H1 (cell line): ENCODE results near the gene INHA. TPM values are rescaled to one million over a fixed set of nuclear protein-coding genes. Genes with fewer than 3 reads are reported as not detected.

Source experiments
- CTCF ChIA-PET: fragments of 300-600 bp; sonication (Branson Sonifier 250); formaldehyde crosslinking; loops from one replicate; lab custom pipeline; 2021; ENCODE audit not compliant: partially characterized antibody; lab: Charles Lee
- POLR2A ChIA-PET: fragments of 300-600 bp; sonication (Branson Sonifier 250); formaldehyde crosslinking; loops from one replicate; lab custom pipeline; 2021; ENCODE audit warnings: inconsistent platforms; ENCODE audit not compliant: partially characterized antibody; lab: Charles Lee
- DNase-seq, 2 experiments: peaks; one replicate each; pipeline versions ENCODE4 v3.0.0 to v3.0.0-alpha.2; 2010 to 2022; ENCODE audit warnings: low spot score in 2 of 2, low read depth in 1 of 2, mixed read lengths in 1 of 2
- FAIRE-seq: peaks from 2 replicates; lab custom pipeline; 2011; peaks lifted over from hg19 to GRCh38; lab: Jason Lieb, UNC
- H2AFZ ChIP-seq: 2 replicates; pipeline ENCODE4 v1.8.1; 2012; ENCODE audit warnings: low read length, inconsistent platforms
- H2AK5ac ChIP-seq: 2 replicates; pipeline ENCODE4 v1.6.1; 2013; ENCODE audit warnings: low read depth, low read length
- H2BK120ac ChIP-seq: replicated peaks from 2 replicates; pipeline ENCODE3; 2013; ENCODE audit warnings: low read depth, low read length, inconsistent platforms
- H2BK12ac ChIP-seq: 2 replicates; pipeline ENCODE4 v1.6.1; 2013; ENCODE audit warnings: low read depth, low read length
- H2BK15ac ChIP-seq: 2 replicates; pipeline ENCODE4 v1.6.1; 2013; ENCODE audit warnings: low read length
- H2BK20ac ChIP-seq: 2 replicates; pipeline ENCODE4 v1.6.1; 2013; ENCODE audit warnings: low read length
- H2BK5ac ChIP-seq: 2 replicates; pipeline ENCODE4 v1.6.1; 2013; ENCODE audit warnings: low read depth, low read length
- H3K14ac ChIP-seq: 2 replicates; pipeline ENCODE4 v1.6.1; 2013; ENCODE audit warnings: inconsistent platforms; ENCODE audit not compliant: insufficient read length
- H3K18ac ChIP-seq: 2 replicates; pipeline ENCODE4 v1.6.1; 2013; ENCODE audit warnings: low read length; ENCODE audit errors: extremely low read depth
- H3K23ac ChIP-seq: 2 replicates; pipeline ENCODE4 v1.6.1; 2013; ENCODE audit warnings: inconsistent platforms; ENCODE audit not compliant: insufficient read length
- H3K23me2 ChIP-seq: 2 replicates; pipeline ENCODE4 v1.6.1; 2013; ENCODE audit warnings: low read depth, low read length
- H3K27ac ChIP-seq: 2 replicates; pipeline ENCODE4 v1.6.1; 2011; ENCODE audit warnings: low read depth, low read length, inconsistent platforms
- H3K27me3 ChIP-seq, 4 experiments: replicated peaks in 1 of 4; 1 replicate in 1 of 4; 2 replicates in 3 of 4; pipeline versions ENCODE4 v1.6.1 to v1.8.1; 2011 to 2013; ENCODE audit warnings: low read length in 3 of 4, mild to moderate bottlenecking in 3 of 4, inconsistent platforms in 2 of 4, mixed read lengths in 2 of 4, moderate library complexity in 1 of 4; ENCODE audit not compliant: control insufficient read depth in 3 of 4, insufficient read depth in 3 of 4; ENCODE audit errors: extremely low read depth in 1 of 4
- H3K36me3 ChIP-seq, 4 experiments: 2 replicates each; pipeline versions ENCODE4 v1.6.1 to v1.8.1; 2011 to 2013; ENCODE audit warnings: mild to moderate bottlenecking in 4 of 4, low read length in 3 of 4, moderate library complexity in 2 of 4, control low read depth in 1 of 4, inconsistent platforms in 1 of 4; ENCODE audit not compliant: insufficient read depth in 4 of 4, control insufficient read depth in 2 of 4
- H3K4ac ChIP-seq: replicated peaks from 2 replicates; pipeline ENCODE3; 2013; ENCODE audit warnings: low read length, low read depth, mixed read lengths, inconsistent platforms; ENCODE audit not compliant: insufficient read length
- H3K4me1 ChIP-seq, 4 experiments: replicated peaks in 1 of 4; 1 replicate in 1 of 4; 2 replicates in 3 of 4; pipeline versions ENCODE4 v1.6.1 to v1.8.1; 2011 to 2013; ENCODE audit warnings: low read length in 3 of 4, inconsistent platforms in 2 of 4, mixed read lengths in 1 of 4; ENCODE audit not compliant: insufficient read depth in 4 of 4, control insufficient read depth in 3 of 4
- H3K4me2 ChIP-seq, 2 experiments: 2 replicates each; pipeline versions ENCODE4 v1.6.1 to v1.8.1; 2011 to 2013; ENCODE audit warnings: low read depth in 2 of 2, low read length in 2 of 2, control low read depth in 1 of 2, inconsistent platforms in 1 of 2, mild to moderate bottlenecking in 1 of 2; ENCODE audit not compliant: insufficient read depth in 1 of 2
- H3K4me3 ChIP-seq, 4 experiments: fragments of 200-600, 300-600 bp in 1 of 4; sonication (generic), shearing (Covaris generic), sonication (Bioruptor Twin) in 1 of 4; 2 replicates each; pipeline versions ENCODE4 v1.5.1 to v1.8.1; 2011 to 2016; ENCODE audit warnings: low read length in 4 of 4, low read depth in 3 of 4, control low read depth in 2 of 4, inconsistent platforms in 2 of 4, mild to moderate bottlenecking in 2 of 4, mixed read lengths in 1 of 4, moderate library complexity in 1 of 4; ENCODE audit not compliant: insufficient read depth in 2 of 4; ENCODE audit errors: extremely low read depth in 1 of 4
- H3K56ac ChIP-seq: replicated peaks from 2 replicates; pipeline ENCODE3; 2013; ENCODE audit warnings: low read depth, mild to moderate bottlenecking, mixed read lengths, low read length, inconsistent platforms; ENCODE audit not compliant: insufficient read length
- H3K79me1 ChIP-seq: 2 replicates; pipeline ENCODE4 v1.6.1; 2013; ENCODE audit warnings: low read depth, low read length, control low read depth
- H3K79me2 ChIP-seq, 2 experiments: 2 replicates each; pipeline versions ENCODE4 v1.6.1 to v1.8.1; 2012 to 2013; ENCODE audit warnings: low read length in 2 of 2, mild to moderate bottlenecking in 2 of 2, inconsistent platforms in 1 of 2; ENCODE audit not compliant: insufficient read depth in 2 of 2, control insufficient read depth in 1 of 2
- H3K9ac ChIP-seq, 4 experiments: replicated peaks in 1 of 4; 1 replicate in 1 of 4; 2 replicates in 3 of 4; pipeline versions ENCODE4 v1.6.1 to v1.8.1; 2011 to 2013; ENCODE audit warnings: low read depth in 3 of 4, low read length in 3 of 4, control low read depth in 2 of 4, mild to moderate bottlenecking in 2 of 4, moderate library complexity in 2 of 4, inconsistent platforms in 1 of 4; ENCODE audit errors: extremely low read depth in 1 of 4
- H3K9me3 ChIP-seq, 2 experiments: 2 replicates each; pipeline versions ENCODE4 v1.6.1 to v1.8.1; 2012 to 2013; ENCODE audit warnings: mild to moderate bottlenecking in 2 of 2, moderate library complexity in 2 of 2, control low read depth in 1 of 2, inconsistent platforms in 1 of 2, low read depth in 1 of 2, low read length in 1 of 2, mixed read lengths in 1 of 2; ENCODE audit not compliant: insufficient read depth in 2 of 2
- H4K20me1 ChIP-seq, 2 experiments: replicated peaks in 1 of 2; 2 replicates each; pipeline versions ENCODE3 to v1.8.1; 2011 to 2013; ENCODE audit warnings: inconsistent platforms in 2 of 2, low read length in 2 of 2, mild to moderate bottlenecking in 1 of 2; ENCODE audit not compliant: insufficient read depth in 2 of 2, control insufficient read depth in 1 of 2
- H4K5ac ChIP-seq: 2 replicates; pipeline ENCODE4 v1.6.1; 2013; ENCODE audit warnings: low read length, low read depth, mixed read lengths, inconsistent platforms; ENCODE audit not compliant: insufficient read length
- H4K8ac ChIP-seq: 2 replicates; pipeline ENCODE4 v1.8.0; 2013; ENCODE audit warnings: mild to moderate bottlenecking, moderate library complexity, low read length, inconsistent platforms; ENCODE audit not compliant: insufficient read depth; ENCODE audit errors: extremely low read depth
- H4K91ac ChIP-seq: replicated peaks from 2 replicates; pipeline ENCODE3; 2013; ENCODE audit warnings: low read length, mixed read lengths, inconsistent platforms; ENCODE audit not compliant: insufficient read length
- BACH1 ChIP-seq: IDR thresholded peaks from 2 replicates; pipeline ENCODE4 v1.6.1; 2012; ENCODE audit warnings: low read length, improper control_type of control experiment
- CHD1 ChIP-seq: IDR thresholded peaks from 2 replicates; pipeline ENCODE4 v1.6.1; 2012; ENCODE audit warnings: low read depth, low read length, improper control_type of control experiment
- CHD2 ChIP-seq: IDR thresholded peaks from 2 replicates; pipeline ENCODE4 v1.6.1; 2012; ENCODE audit warnings: low read length, improper control_type of control experiment
- CTBP2 ChIP-seq: IDR thresholded peaks from 2 replicates; pipeline ENCODE4 v1.7.0; 2011; ENCODE audit warnings: borderline replicate concordance, mild to moderate bottlenecking, moderate library complexity, mixed read lengths, low read length; ENCODE audit not compliant: insufficient read depth, insufficient read length
- JUN ChIP-seq: IDR thresholded peaks from 2 replicates; pipeline ENCODE4 v1.6.1; 2011; ENCODE audit warnings: low read depth, mild to moderate bottlenecking, improper control_type of control experiment, low read length
- SP1 ChIP-seq: IDR thresholded peaks from 2 replicates; pipeline ENCODE4 v1.6.1; 2011; ENCODE audit warnings: low read depth, low read length
- SP2 ChIP-seq: IDR thresholded peaks from 2 replicates; pipeline ENCODE4 v1.6.1; 2012; ENCODE audit warnings: mild to moderate bottlenecking, low read length, inconsistent platforms
- SP4 ChIP-seq: IDR thresholded peaks from 2 replicates; pipeline ENCODE4 v1.6.1; 2012; ENCODE audit warnings: low read length, inconsistent platforms
- YY1 ChIP-seq: IDR thresholded peaks from 2 replicates; pipeline ENCODE4 v1.6.1; 2011; ENCODE audit warnings: low read depth, mild to moderate bottlenecking, low read length
- whole genome bisulfite sequencing, 2 experiments: shearing (Covaris generic) in 1 of 2; methylation state at CpG; one replicate each; pipeline versions ENCODE4 v1.1.6 to v1.1.7; 2013 to 2015; ENCODE audit warnings: low lambda C conversion rate in 2 of 2, mixed read lengths in 2 of 2, inconsistent platforms in 1 of 2, low coverage in 1 of 2, missing lambda C conversion rate in 1 of 2; ENCODE audit not compliant: insufficient replicate concordance in 2 of 2, insufficient coverage in 1 of 2, insufficient read length in 1 of 2; ENCODE audit errors: extremely low coverage in 1 of 2, missing lambda C conversion rate in 1 of 2; 5-methylcytosine and 5-hydroxymethylcytosine counted together
- polyA plus RNA-seq, 7 experiments: library from polyadenylated mRNA; depleted of rRNA in 3 of 7; stranded (reverse) in 5 of 7; unstranded in 2 of 7; fragments of >200 nt in 5 of 7; fragments of 200-250 nt in 2 of 7; gene quantifications; 1 replicate in 5 of 7; 2 replicates in 1 of 7; 4 replicates in 1 of 7; pipeline versions ENCODE4 v1.2.1 to v1.2.3, GENCODE V29; 2011 to 2013; ENCODE audit warnings: missing spikeins in 2 of 7, mixed read lengths in 2 of 7
- total RNA-seq: library from RNA; stranded (reverse); fragmentation: NEBNext Ultra II Directional; extraction: Animal tissue kit (Norgen Biotek cat#: 25700); gene quantifications from 2 replicates; pipeline ENCODE4 v1.2.1, GENCODE V29; 2021
- TF ChIP-seq, protein P1 (sequence below): IDR thresholded peaks from 2 replicates; pipeline ENCODE4 v1.6.1; 2012; ENCODE audit warnings: low read length, inconsistent platforms

Gene INHA
- total and polyA plus RNA-seq, 2 of the 8 experiments (the other 6 are each of a cell fraction or from before 2014, with no cell fraction given), result 0.65 to 2.7 TPM

DNA sequence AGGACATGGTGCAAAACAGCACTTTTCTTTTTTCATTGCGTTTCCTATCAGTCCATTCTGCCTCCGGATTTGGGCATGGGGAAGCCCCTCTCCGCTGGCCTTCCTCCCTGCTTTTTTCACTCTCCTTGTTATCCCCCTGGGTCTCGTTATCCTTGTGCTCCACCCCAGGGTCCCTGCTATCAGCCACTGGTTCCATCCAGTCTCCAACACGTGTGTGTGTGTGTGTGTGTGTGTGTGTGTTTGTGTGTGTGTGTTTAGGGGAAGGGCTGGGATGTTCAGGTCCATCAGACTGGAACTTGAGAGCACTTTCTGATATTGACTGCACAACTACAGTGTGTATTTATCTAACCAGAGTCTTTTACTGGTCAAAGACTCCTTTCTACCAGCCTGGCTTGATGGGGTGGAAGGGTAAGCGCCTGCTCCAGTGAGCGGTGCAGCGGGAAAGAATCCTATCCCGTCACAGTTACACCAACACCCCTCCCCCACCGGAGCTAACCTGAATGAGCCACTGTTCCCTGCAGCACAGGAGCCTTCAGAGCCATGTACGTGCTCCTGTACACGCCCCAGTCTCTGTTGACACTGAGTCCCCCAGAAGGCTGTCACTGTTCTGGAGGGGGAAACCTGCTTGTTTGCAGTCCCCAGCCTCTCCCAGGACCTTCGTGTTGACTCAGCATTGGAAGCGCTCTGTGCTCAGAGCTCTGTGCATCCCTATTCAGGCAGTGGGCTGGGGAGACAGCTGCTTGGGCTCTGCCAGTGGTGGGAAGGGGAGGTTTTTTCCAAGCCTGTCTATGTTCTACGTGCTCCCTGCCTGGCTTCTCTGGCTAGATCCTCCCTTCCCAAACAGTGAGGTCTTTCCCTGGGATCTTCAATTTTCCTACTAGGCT lies 4.6 kb downstream of the INHA start:
- peak overlapping the region; percentile 6 for H4K5ac ChIP-seq
- H2BK5ac ChIP-seq, result peak overlapping the region; percentile 82; the same call in 1 of the 2 replicates
- peak overlapping the region; percentile 21 for H3K14ac ChIP-seq
- peak overlapping the region; percentile 66; the same call in 1 of the 2 replicates for H2BK20ac ChIP-seq
- no peaks in the 10 kb centered on the region for H3K36me3 ChIP-seq
- H3K79me1 ChIP-seq, result no peaks in the 10 kb centered on the region
- peaks cover 4% of the 10 kb centered on the region; the same call in 1 of the 2 replicates for H3K23me2 ChIP-seq
- peak overlapping the region; percentile 88; the same call in 1 of the 2 replicates for H2BK12ac ChIP-seq
- peak overlapping the region; percentile 56 to 68 for H3K4me2 ChIP-seq
- no peak overlapping the region for H3K9ac ChIP-seq
- FAIRE-seq (peak; percentile 63), DNase-seq (peak in 1 of 2 experiments; percentile 78)
- H4K91ac ChIP-seq, result peak overlapping the region; percentile 88
- peak overlapping the region; percentile 36 for H3K4ac ChIP-seq
- 40% methylated on average over 15 of the region's 15 CpGs; no CpG with 5 or more reads in 1 of the 2 experiments for WGBS, 2 experiments
- H2AFZ ChIP-seq, result peak overlapping the region; percentile 100
- peak overlapping the region in 1 of 4 experiments; percentile 40; a peak in 2 of 8 replicates for H3K4me3 ChIP-seq
- H2BK120ac ChIP-seq, result peak overlapping the region; percentile 25
- no peak overlapping the region for H3K27ac ChIP-seq
- H3K23ac ChIP-seq, result no peak overlapping the region
- H3K56ac ChIP-seq, result peak overlapping the region; percentile 3
- peak overlapping the region; percentile 66; the same call in 1 of the 2 replicates for H2BK15ac ChIP-seq
- no peaks in the 10 kb centered on the region; a peak in 1 of 7 replicates for H3K27me3 ChIP-seq
- H3K79me2 ChIP-seq, result no peaks in the 10 kb centered on the region
- no peak overlapping the region for H2AK5ac ChIP-seq
- POLR2A ChIA-PET, result interaction anchor here (0.8 to 18.6 kb wide), 6 partner anchors 8 to 743 kb away, joined by 3 to 293 read pairs (median 4); partner anchors contain the start of gene STK11IP
- H4K8ac ChIP-seq, result peak overlapping the region; percentile 71; the same call in 1 of the 2 replicates
- H3K4me1 ChIP-seq, result peaks cover 7 to 26% (median 21%) of the 10 kb centered on the region in 4 experiments
- H3K18ac ChIP-seq, result peak overlapping the region; percentile 98
- H3K9me3 ChIP-seq, result no peaks in the 10 kb centered on the region
- H4K20me1 ChIP-seq, result no peaks in the 10 kb centered on the region
- CTCF ChIA-PET, result interaction anchor here (0.8 to 4.3 kb wide), 13 partner anchors 8 to 117 kb away, joined by 3 to 64 read pairs (median 6); partner anchors contain the start of gene STK11IP
- no peak for TF ChIP-seq CHD2
- TF ChIP-seq, protein P1, sequence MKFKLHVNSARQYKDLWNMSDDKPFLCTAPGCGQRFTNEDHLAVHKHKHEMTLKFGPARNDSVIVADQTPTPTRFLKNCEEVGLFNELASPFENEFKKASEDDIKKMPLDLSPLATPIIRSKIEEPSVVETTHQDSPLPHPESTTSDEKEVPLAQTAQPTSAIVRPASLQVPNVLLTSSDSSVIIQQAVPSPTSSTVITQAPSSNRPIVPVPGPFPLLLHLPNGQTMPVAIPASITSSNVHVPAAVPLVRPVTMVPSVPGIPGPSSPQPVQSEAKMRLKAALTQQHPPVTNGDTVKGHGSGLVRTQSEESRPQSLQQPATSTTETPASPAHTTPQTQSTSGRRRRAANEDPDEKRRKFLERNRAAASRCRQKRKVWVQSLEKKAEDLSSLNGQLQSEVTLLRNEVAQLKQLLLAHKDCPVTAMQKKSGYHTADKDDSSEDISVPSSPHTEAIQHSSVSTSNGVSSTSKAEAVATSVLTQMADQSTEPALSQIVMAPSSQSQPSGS, result no peak; the same call in 1 of the 2 replicates
- TF ChIP-seq YY1, result no peak
- TF ChIP-seq SP1, result peak; percentile 73; the same call in 1 of the 2 replicates
- peak; percentile 64 for TF ChIP-seq CTBP2
- no peak for TF ChIP-seq CHD1
- TF ChIP-seq JUN, result no peak
- no peak for TF ChIP-seq SP4
- TF ChIP-seq BACH1, result peak; percentile 74
- no peak for TF ChIP-seq SP2
